ENCODE results near the gene ADGRB3.
"Not testable (repeated sequence)": the region's sequence is repeated elsewhere in the genome, so short reads cannot be mapped to it uniquely, and the experiment has no call there.

DNA sequence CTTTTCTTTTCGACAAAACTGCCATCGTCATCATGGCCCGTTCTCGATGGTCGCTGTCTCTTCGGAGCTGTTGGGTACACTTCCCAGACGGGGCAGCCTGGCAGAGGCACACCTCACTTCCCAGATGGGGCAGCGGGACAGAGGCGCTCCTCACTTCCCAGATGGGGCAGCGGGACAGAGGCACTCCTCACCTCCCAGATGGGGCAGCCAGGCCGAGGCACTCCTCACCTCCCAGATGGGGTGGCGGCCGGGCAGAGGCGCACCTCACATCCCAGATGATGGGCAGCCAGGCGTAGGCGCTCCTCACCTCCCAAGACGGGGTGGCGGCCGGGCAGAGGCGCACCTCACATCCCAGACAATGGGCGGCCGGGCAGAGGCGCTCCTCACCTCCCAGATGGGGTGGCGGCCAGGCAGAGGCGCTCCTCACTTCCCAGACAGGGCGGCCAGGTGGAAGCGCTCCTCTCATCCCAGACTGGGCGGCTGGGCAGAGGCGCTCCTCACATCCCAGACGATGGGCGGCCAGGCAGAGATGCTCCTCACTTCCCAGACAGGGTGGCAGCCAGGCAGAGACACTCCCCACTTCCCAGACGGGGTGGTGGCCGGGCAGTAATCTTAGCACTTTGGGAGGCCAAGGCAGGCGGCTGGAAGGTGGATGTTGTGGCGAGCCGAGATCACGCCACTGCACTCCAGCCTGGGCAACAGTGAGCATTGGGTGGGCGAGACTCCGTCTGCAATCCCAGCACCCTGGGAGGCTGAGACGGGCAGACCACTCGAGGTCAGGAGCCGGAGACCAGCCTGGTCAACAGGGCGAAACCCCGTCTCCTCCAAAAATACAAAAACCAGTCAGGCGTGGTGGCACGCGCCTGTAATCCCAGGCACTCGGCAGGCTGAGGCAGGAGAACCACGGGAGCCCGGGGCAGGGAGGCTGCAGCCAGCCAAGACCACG lies 486.7 kb downstream of the ADGRB3 start:
- not testable (repeated sequence) for TF ChIP-seq CTCF, EZH2 (IDR thresholded peaks at IDR 0.05)

All from neural progenitor cell (in vitro differentiated cells).